HG03066 (cell line): Measurements from ENCODE around the gene GP1BB.
"Not testable (repeated sequence)": the region's sequence is repeated elsewhere in the genome, so short reads cannot be mapped to it uniquely, and the experiment has no call there.

ENCODE experiments used
- ATAC-seq: cut with Tn5 transposase; IDR thresholded peaks from one replicate; pipeline ENCODE4 v1.9.1; 2021; ENCODE audit warnings: low read depth; ENCODE audit not compliant: unreplicated experiment

Gene GP1BB

GRCh38 chr22:19724927-19725661, 1.8 kb downstream of the GP1BB start:
- ATAC-seq = no peak

- ATAC-seq = not testable (repeated sequence)
Observed at GRCh38 chr22:19726064-19726788, 2.9 kb downstream of the GP1BB start.

GRCh38 chr22:19727310-19728150, 4.2 kb downstream of the GP1BB start:
- ATAC-seq = no peak

GRCh38 chr22:19728271-19728670, 4.9 kb downstream of the GP1BB start:
- ATAC-seq = no peak

GRCh38 chr22:19728836-19729235, 5.5 kb downstream of the GP1BB start:
- no peak for ATAC-seq

- ATAC-seq = no peak
Observed at GRCh38 chr22:19729507-19729906, 6.2 kb downstream of the GP1BB start.

- ATAC-seq = no peak
Observed at GRCh38 chr22:19730198-19730597, 6.9 kb downstream of the GP1BB start.

GRCh38 chr22:19730655-19731360, 7.5 kb downstream of the GP1BB start:
- ATAC-seq = no peak

GRCh38 chr22:19731361-19732135, 8.2 kb downstream of the GP1BB start:
- no peak for ATAC-seq

GRCh38 chr22:19732403-19733113, 9.2 kb downstream of the GP1BB start:
- ATAC-seq = no peak

- ATAC-seq = no peak
Observed at GRCh38 chr22:19733755-19734154, 10.4 kb downstream of the GP1BB start.

GRCh38 chr22:19734163-19734562, 10.8 kb downstream of the GP1BB start:
- ATAC-seq = no peak

- ATAC-seq = no peak
Observed at GRCh38 chr22:19734837-19735382, 11.6 kb downstream of the GP1BB start.

- no peak for ATAC-seq
Observed at GRCh38 chr22:19735665-19736510, 12.5 kb downstream of the GP1BB start.

GRCh38 chr22:19737846-19738663, 14.7 kb downstream of the GP1BB start:
- no peak for ATAC-seq

- no peak for ATAC-seq
Observed at GRCh38 chr22:19738664-19739447, 15.5 kb downstream of the GP1BB start.
